GM18951 (cell line): Measurements from ENCODE around the gene COX19.

Experiments used
- POLR2A ChIP-seq: IDR thresholded peaks from 4 replicates; pipeline ENCODE4 v1.6.1; 2011; ENCODE audit warnings: mild to moderate bottlenecking; ENCODE audit not compliant: insufficient read length, insufficient read depth; ENCODE audit errors: extremely low read depth
- in situ Hi-C: fragments of 300-500 bp; cut with MboI; formaldehyde crosslinking; loops from one replicate; pipeline ENCODE4 v1.12.0; 2022; ENCODE audit warnings: low sequenced_read_pairs, mixed read lengths, inconsistent platforms; ENCODE audit not compliant: unreplicated experiment

The COX19 gene, protein sequence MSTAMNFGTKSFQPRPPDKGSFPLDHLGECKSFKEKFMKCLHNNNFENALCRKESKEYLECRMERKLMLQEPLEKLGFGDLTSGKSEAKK

DNA sequence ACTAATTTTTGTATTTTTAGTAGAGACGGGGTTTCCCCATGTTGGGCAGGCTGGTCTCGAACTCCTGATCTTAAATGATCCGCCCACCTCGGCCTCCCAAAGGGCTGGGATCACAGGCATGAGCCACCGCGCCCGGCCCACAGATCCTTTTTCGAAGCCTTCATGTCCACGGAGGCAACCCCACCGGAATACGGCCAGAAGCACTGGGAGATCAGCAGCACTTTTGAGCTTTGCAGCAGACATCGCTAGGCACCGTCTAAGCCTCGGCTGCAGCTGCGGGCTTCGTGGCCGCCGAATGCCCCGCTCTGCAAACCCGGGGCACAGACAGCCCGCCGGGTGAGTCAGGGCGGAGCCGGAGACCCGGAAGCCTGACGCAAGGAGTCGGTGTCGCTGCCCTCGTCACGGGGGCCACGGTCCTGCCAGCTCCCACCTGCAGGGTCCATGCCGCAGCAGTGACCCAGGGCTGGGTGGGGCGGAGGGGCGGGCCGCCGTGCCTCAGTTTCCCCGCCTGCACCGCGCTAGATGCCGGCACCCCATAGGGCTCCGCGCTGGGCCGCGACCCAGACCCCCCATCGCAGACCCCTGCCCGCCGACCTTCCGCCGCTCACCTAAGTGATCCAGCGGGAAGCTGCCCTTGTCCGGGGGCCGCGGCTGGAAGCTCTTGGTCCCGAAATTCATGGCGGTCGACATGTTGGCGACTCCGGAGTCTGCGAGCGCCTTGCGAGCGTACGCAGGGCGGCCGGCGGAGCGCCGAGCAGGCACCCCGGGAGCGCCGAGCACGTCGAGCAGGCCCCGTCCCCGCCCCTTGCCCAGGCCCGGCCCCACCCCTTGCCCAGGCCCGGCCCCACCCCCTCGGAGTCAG is at the start of gene COX19:
TSS of gene COX19 (minus strand) at position 730 of the 862 bp plus-strand sequence. CDS start at position 690, 40 bp downstream.
- in situ Hi-C loops = loop anchor here (25.0 kb wide), 1 partner anchor 188 kb away; no protein-coding TSS in a partner anchor
- TF ChIP-seq POLR2A = peak; percentile 85

DNA sequence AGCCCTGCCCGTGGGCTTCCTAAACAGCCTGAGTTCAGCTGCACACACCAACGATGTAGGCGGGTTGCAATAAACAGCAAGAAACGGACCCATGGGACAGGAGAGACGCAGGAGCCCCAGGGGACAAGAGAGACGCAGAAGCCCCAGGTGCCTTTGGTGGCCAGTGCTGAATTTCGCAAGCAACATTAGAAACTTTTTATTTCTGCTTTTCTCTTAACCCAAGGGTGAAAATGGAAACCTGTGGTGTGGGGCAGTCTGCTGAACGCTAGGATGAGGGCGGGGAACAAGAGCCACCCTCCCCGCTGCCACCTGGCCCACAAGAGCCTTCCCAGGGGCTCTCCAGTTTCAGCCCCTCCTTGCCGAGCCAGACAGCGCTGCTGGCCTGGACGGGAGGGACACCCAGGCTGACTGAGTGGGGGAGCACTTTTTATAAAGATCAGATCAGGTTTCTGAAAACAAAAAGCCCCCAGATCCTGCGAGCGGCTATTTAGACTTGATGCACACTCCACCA is 49.0 kb upstream of the COX19 start:
- TF ChIP-seq POLR2A = peak; percentile 52
- in situ Hi-C loops = no loop called here

DNA sequence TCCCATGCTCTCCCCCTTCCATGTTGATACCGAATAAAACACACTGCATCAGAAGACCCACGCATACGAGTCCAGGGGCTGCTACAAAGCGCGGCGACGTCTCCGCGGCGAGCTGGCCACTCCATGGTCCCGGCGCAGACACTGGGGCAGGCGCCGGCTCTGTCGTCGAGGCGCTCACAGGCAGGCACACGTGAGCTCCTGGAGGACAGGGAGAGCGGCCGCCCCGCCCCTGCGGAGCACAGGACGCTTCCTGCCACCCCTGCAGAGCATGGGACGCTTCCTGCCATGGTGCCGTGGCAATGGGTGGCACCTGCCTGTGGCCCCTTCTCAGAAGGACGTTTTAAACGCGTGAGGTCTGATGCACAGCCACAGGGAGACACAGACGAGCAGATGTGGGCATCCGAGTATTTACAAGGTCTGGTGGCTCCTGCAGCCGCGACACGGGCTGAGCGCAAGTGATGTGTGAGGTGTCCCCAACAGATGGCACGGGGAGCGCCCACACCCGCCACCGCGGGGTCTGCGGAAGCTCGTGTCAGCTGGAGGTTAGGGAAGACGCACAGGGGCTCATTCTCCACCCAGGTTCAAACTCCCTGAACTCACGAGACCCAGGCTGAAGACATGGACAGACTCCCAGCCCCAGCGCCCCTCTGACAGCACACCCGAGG is 47.6 kb upstream of the COX19 start:
- TF ChIP-seq POLR2A = no peak
- in situ Hi-C loops = no loop called here

DNA sequence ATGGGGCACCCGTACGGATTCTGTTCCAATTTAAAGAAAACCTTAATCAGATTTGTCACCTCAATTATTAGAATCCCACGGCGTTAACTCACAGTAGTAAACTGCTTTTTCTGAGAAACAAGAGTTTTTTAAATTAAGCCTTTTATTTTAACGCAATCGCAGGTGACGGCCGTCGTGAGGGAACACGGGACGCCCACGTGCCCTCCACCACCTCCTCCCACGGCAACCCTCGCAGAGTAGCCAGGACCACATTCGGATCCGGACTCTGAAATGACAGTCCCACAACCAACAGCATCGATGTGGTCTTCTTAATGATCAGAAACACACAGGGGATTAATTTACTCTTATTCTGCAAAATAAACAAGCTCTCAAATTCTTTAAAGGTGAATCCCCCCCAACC is 47.0 kb upstream of the COX19 start:
- TF ChIP-seq POLR2A = no peak
- in situ Hi-C loops = no loop called here

DNA sequence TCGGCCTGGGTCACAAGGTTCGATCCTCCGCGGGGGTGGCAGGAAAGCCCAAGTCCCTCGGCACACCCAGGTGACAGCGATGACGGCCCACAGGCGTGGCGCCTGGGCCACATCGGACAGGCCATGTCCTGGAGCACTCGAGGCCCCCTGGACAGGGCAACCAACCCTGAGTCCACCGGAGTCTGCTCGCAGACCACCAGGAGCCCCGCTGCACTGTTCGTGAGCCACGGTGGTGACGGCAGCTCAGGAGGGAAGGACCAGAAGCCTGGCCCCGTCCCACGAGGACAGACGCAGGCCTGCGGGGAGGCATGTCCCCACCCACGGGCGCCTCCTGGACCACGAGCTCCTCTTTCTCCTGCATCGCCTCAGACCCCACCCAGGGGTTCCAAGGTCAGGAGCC is 46.6 kb upstream of the COX19 start:
- in situ Hi-C loops = no loop called here
- no peak for TF ChIP-seq POLR2A

DNA sequence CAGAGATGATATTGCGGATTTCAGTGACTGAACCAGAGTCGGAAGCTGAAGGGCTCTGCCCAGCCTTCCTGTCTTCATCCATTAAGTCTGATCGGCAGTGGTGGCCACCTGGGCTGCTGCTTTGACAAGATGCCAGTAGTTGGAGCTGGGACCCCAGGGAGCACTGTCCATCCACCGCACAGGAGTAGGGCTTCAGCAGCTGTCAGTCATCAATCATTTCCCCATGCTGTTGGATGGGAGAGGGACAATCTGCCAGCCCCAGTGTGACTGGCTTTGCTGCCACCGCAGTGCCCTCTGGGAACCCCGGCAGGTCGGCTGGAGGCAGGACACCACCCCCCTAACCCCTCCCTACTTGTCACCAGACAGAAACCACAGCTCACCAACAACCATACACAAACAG is 46.0 kb upstream of the COX19 start:
- TF ChIP-seq POLR2A = no peak
- in situ Hi-C loops = no loop called here

DNA sequence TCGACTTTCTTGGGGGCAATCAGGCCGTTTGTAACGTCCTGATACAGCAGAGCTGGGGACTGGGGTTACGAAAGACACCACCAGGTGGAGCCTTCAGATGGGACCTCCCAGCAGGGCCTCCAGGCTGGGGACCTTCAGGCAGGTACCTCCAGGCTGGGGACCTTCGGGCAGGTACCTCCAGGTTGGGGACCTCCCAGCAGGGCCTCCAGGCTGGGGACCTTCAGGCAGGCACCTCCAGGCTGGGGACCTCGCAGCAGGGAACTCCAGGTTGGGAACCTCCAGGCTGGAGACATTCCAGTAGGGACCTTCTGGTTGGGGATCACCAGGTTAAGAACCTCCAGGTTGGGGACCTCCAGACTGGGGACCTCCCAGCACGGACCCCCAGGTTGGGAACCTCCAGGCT is 45.5 kb upstream of the COX19 start:
- in situ Hi-C loops = no loop called here
- TF ChIP-seq POLR2A = no peak

DNA sequence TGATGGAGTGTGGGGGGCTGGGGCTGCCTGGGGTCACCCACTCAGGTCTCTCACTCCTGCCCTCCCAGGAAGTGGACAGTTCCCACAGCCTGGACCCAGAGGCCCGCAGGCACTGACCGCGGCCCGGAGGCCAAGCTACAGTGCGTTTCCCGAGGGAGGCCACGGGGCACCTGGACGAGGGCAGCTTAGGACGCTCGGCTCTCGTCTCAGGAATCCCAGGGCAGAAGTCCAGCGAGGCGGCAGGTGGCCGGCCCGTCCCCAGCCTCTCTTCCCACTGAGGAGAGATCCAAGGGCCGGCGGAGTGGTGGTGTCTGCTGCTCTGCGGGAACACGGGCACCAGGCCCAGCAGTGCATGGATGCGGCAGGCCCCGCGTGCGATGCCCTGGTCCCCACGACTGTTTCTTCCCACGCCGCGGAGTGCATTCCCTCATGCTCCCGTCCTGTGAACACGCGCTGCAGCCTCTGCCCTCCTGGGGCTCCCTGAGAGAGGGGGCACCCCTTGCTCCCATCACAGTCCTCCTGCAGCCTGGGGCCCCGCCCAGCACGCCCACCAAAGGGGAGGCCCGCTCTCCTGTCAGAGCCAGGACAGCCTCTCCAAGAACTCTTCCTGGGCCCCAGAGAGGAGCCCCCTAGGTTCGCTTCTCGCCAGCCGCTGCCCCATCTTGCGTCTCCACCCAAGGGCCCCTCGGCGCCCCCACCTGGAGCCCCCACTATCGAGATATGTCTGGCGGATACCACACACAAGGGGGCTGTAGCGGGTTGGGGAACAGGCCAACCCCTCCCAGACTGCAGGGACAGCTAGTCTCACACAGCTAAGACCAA is 44.7 kb upstream of the COX19 start:
- in situ Hi-C loops = no loop called here
- no peak for TF ChIP-seq POLR2A

DNA sequence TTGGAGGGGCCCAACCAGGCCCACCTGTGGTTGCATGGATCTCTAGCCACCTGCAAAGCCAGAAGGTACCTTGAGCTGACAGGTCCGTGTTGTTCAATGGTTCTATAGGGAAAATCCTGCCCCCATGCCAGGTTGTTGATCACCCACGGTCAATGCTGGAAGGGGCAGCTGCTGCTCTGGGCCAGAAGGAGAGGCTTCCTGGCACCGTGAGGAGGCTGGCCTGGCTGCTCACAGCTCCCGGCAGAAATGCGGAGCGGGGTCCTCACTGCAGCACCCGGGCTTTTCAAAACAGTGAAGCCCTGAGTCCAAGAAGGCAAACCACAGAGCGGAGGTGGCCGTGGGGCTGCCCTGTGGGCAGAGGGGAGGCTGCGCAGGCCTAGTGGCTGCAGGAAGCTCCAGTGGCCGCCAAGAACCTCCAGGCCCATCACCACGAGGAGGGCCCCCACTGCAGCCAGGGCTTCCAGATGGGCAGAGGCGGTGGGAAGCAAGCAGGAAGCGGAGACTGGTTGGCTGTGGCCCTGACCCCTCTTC is 44.0 kb upstream of the COX19 start:
- no peak for TF ChIP-seq POLR2A
- in situ Hi-C loops = no loop called here

DNA sequence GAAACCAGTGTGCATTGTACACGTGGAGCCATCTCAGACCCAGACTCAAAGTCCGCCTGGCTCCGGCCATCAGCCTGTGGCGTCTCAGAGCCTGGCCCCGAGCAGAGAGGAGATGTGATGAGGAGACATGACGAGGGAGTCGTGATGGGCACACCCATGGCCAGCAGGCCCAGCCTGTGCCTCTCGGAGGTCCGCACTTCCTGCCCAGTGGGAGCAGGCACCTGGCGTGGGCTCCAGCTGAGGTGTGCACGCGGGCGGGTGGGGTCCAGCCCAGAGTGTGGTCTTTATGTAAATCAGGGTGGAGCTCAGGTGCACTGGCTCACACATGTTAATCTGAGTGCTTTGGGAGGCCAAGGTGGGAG is 43.0 kb upstream of the COX19 start:
- TF ChIP-seq POLR2A = no peak
- in situ Hi-C loops = no loop called here

DNA sequence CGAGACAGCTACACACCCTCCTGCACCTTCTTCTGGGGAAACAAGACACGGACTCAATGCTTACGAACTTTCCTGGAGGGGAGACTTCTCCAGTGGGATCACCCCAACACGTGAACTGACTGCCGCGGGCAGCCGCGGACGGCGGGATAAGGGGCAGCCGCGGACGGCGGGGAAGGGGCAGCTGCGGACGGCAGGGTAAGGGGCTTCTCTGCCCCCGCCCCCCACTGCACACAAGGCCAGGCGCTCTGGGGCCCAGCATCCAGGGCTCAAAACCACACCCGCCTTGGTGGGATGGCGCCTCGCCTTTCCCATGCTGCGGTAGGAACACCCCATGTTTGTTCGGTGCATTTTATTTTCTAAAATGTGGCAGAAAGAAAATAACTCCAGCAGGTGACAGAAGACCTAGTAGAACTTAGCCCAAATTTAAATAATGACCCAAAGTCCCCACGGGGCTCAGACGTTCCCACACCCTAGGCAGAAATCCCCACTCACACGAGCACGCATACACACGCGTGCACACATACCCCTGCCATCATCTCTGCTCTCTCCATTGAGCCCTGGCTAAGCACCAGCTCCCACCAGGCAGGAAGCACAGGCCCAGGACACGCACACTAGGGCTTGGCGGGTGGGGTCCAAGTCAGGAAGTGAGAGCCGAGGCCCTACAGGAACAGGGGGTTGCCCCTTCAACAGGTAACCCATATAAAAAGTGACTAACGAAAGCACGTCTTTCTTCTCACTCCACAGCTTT is 42.4 kb upstream of the COX19 start:
- TF ChIP-seq POLR2A = no peak
- in situ Hi-C loops = no loop called here
